HG03025 (cell line): ENCODE data around the gene UBE2I.
"Not testable (repeated sequence)": the region's sequence is repeated elsewhere in the genome, so short reads cannot be mapped to it uniquely, and the experiment has no call there.

Experiments
- ATAC-seq: cut with Tn5 transposase; IDR thresholded peaks from one replicate; pipeline ENCODE4 v1.9.1; 2021; ENCODE audit warnings: mild to moderate bottlenecking, moderate library complexity; ENCODE audit not compliant: unreplicated experiment, low FRiP score

The UBE2I gene

GRCh38 chr16:1308977-1309885 lies at the start of gene UBE2I:
TSS of gene UBE2I (plus strand) at chr16:1309636. CDS start at chr16:1314031, 4,395 bp downstream.
- peak; percentile 51 for ATAC-seq

GRCh38 chr16:1259760-1260068 lies 49.7 kb upstream of the UBE2I start:
- no peak for ATAC-seq

GRCh38 chr16:1260101-1260680 lies 49.2 kb upstream of the UBE2I start:
- no peak for ATAC-seq

- no peak for ATAC-seq
Observed at GRCh38 chr16:1261131-1261892, 48.1 kb upstream of the UBE2I start.

GRCh38 chr16:1262210-1262845 lies 47.1 kb upstream of the UBE2I start:
- no peak for ATAC-seq

GRCh38 chr16:1262846-1263221 lies 46.6 kb upstream of the UBE2I start:
- ATAC-seq, result no peak

- no peak for ATAC-seq
Observed at GRCh38 chr16:1263591-1264344, 45.7 kb upstream of the UBE2I start.

GRCh38 chr16:1264345-1265089 lies 44.9 kb upstream of the UBE2I start:
- no peak for ATAC-seq

GRCh38 chr16:1265090-1265630 lies 44.3 kb upstream of the UBE2I start:
- ATAC-seq, result no peak

GRCh38 chr16:1265826-1266225 lies 43.6 kb upstream of the UBE2I start:
- no peak for ATAC-seq

- not testable (repeated sequence) for ATAC-seq
Observed at GRCh38 chr16:1269418-1269817, 40.0 kb upstream of the UBE2I start.

GRCh38 chr16:1271380-1271723 lies 38.1 kb upstream of the UBE2I start:
- ATAC-seq, result no peak

- not testable (repeated sequence) for ATAC-seq
Observed at GRCh38 chr16:1271724-1272413, 37.6 kb upstream of the UBE2I start.

GRCh38 chr16:1272453-1273198 lies 36.8 kb upstream of the UBE2I start:
- ATAC-seq, result no peak

- ATAC-seq, result no peak
Observed at GRCh38 chr16:1273816-1274215, 35.6 kb upstream of the UBE2I start.

- no peak for ATAC-seq
Observed at GRCh38 chr16:1274767-1275166, 34.7 kb upstream of the UBE2I start.

GRCh38 chr16:1275791-1276579 lies 33.5 kb upstream of the UBE2I start:
- ATAC-seq, result no peak

GRCh38 chr16:1276580-1276878 lies 32.9 kb upstream of the UBE2I start:
- ATAC-seq, result no peak
